T-helper 1 cell treated with Interleukin-12 subunit alpha and Interleukin-12 subunit beta and Interleukin-4 antibody, amounts not matched to agents 30 μg/mL and 1 μg/mL, for 36 hours (primary cell): Measurements from ENCODE around the gene ATP2B2.
A peak's percentile ranks its signal among the peaks of the same experiment; 100 is the strongest.

Experiments used
- H3K27ac Mint-ChIP-seq: one replicate; pipeline ENCODE4 v1.8.0; 2021; ENCODE audit warnings: mild to moderate bottlenecking, mixed read lengths
- H3K27me3 Mint-ChIP-seq: one replicate; pipeline ENCODE4 v1.8.0; 2021; ENCODE audit warnings: low read depth, mixed read lengths
- H3K36me3 Mint-ChIP-seq: one replicate; pipeline ENCODE4 v1.8.0; 2021; ENCODE audit warnings: low read depth, mixed read lengths
- H3K4me1 Mint-ChIP-seq: one replicate; pipeline ENCODE4 v1.8.0; 2021; ENCODE audit warnings: low read depth, mixed read lengths
- H3K4me3 Mint-ChIP-seq: one replicate; pipeline ENCODE4 v1.8.0; 2021; ENCODE audit warnings: mild to moderate bottlenecking, moderate library complexity, mixed read lengths
- H3K9me3 Mint-ChIP-seq: one replicate; pipeline ENCODE4 v1.8.0; 2021; ENCODE audit warnings: mixed read lengths

Gene ATP2B2

GRCh38 chr3:10454907-10455544 lies 50.4 kb downstream of the ATP2B2 start:
- H3K36me3 Mint-ChIP-seq = no peaks in the 10 kb centered on the region
- H3K27ac Mint-ChIP-seq = no peak overlapping the region
- H3K4me1 Mint-ChIP-seq = no peaks in the 10 kb centered on the region
- peaks cover 8% of the 10 kb centered on the region for H3K27me3 Mint-ChIP-seq
- no peak overlapping the region for H3K4me3 Mint-ChIP-seq
- no peaks in the 10 kb centered on the region for H3K9me3 Mint-ChIP-seq

GRCh38 chr3:10453431-10454163 lies 51.8 kb downstream of the ATP2B2 start:
- H3K4me3 Mint-ChIP-seq = no peak overlapping the region
- peaks cover 8% of the 10 kb centered on the region for H3K27me3 Mint-ChIP-seq
- no peaks in the 10 kb centered on the region for H3K4me1 Mint-ChIP-seq
- H3K27ac Mint-ChIP-seq = no peak overlapping the region
- no peaks in the 10 kb centered on the region for H3K9me3 Mint-ChIP-seq
- no peaks in the 10 kb centered on the region for H3K36me3 Mint-ChIP-seq

- Mint-ChIP-seq H3K4me3 (no peak overlapping the region), H3K36me3 (no peaks in the 10 kb centered on the region), H3K4me1 (no peaks in the 10 kb centered on the region), H3K27me3 (peaks cover 8% of the 10 kb centered on the region), H3K9me3 (no peaks in the 10 kb centered on the region), H3K27ac (no peak overlapping the region)
Observed at GRCh38 chr3:10450494-10451440, 54.6 kb downstream of the ATP2B2 start.

- Mint-ChIP-seq H3K4me3 (no peak overlapping the region), H3K9me3 (no peaks in the 10 kb centered on the region), H3K27me3 (peaks cover 8% of the 10 kb centered on the region), H3K36me3 (no peaks in the 10 kb centered on the region), H3K4me1 (peaks cover under 1% of the 10 kb centered on the region), H3K27ac (no peak overlapping the region)
Observed at GRCh38 chr3:10449436-10449835, 56.0 kb downstream of the ATP2B2 start.

- Mint-ChIP-seq H3K27me3 (peaks cover 4% of the 10 kb centered on the region), H3K9me3 (no peaks in the 10 kb centered on the region), H3K27ac (no peak overlapping the region), H3K36me3 (no peaks in the 10 kb centered on the region), H3K4me1 (peaks cover 2% of the 10 kb centered on the region), H3K4me3 (no peak overlapping the region)
Observed at GRCh38 chr3:10448544-10448943, 56.8 kb downstream of the ATP2B2 start.

- Mint-ChIP-seq H3K27me3 (no peaks in the 10 kb centered on the region), H3K9me3 (no peaks in the 10 kb centered on the region), H3K4me1 (peaks cover 2% of the 10 kb centered on the region), H3K27ac (no peak overlapping the region), H3K36me3 (no peaks in the 10 kb centered on the region), H3K4me3 (no peak overlapping the region)
Observed at GRCh38 chr3:10447527-10448260, 57.7 kb downstream of the ATP2B2 start.

GRCh38 chr3:10447110-10447509 lies 58.3 kb downstream of the ATP2B2 start:
- Mint-ChIP-seq H3K27ac (peak overlapping the region; percentile 0), H3K9me3 (no peaks in the 10 kb centered on the region), H3K36me3 (no peaks in the 10 kb centered on the region), H3K4me1 (peaks cover 2% of the 10 kb centered on the region), H3K4me3 (no peak overlapping the region), H3K27me3 (no peaks in the 10 kb centered on the region)

- Mint-ChIP-seq H3K36me3 (no peaks in the 10 kb centered on the region), H3K27ac (no peak overlapping the region), H3K9me3 (no peaks in the 10 kb centered on the region), H3K4me1 (peaks cover 2% of the 10 kb centered on the region), H3K27me3 (no peaks in the 10 kb centered on the region), H3K4me3 (no peak overlapping the region)
Observed at GRCh38 chr3:10445561-10446175, 59.7 kb downstream of the ATP2B2 start.

- Mint-ChIP-seq H3K36me3 (no peaks in the 10 kb centered on the region), H3K27me3 (no peaks in the 10 kb centered on the region), H3K4me1 (peaks cover 2% of the 10 kb centered on the region), H3K4me3 (no peak overlapping the region), H3K27ac (no peak overlapping the region), H3K9me3 (no peaks in the 10 kb centered on the region)
Observed at GRCh38 chr3:10444511-10444910, 60.9 kb downstream of the ATP2B2 start.

- no peaks in the 10 kb centered on the region for H3K36me3 Mint-ChIP-seq
- no peak overlapping the region for H3K4me3 Mint-ChIP-seq
- no peaks in the 10 kb centered on the region for H3K27me3 Mint-ChIP-seq
- H3K27ac Mint-ChIP-seq = no peak overlapping the region
- H3K4me1 Mint-ChIP-seq = peaks cover 2% of the 10 kb centered on the region
- no peaks in the 10 kb centered on the region for H3K9me3 Mint-ChIP-seq
Observed at GRCh38 chr3:10444110-10444429, 61.3 kb downstream of the ATP2B2 start.

- Mint-ChIP-seq H3K4me3 (no peak overlapping the region), H3K27me3 (no peaks in the 10 kb centered on the region), H3K9me3 (no peaks in the 10 kb centered on the region), H3K36me3 (no peaks in the 10 kb centered on the region), H3K4me1 (peaks cover 3% of the 10 kb centered on the region), H3K27ac (no peak overlapping the region)
Observed at GRCh38 chr3:10443272-10444109, 61.9 kb downstream of the ATP2B2 start.

GRCh38 chr3:10442151-10442795 lies 63.1 kb downstream of the ATP2B2 start:
- Mint-ChIP-seq H3K27me3 (no peaks in the 10 kb centered on the region), H3K36me3 (no peaks in the 10 kb centered on the region), H3K4me1 (peaks cover 13% of the 10 kb centered on the region), H3K9me3 (no peaks in the 10 kb centered on the region), H3K27ac (no peak overlapping the region), H3K4me3 (no peak overlapping the region)

- no peak overlapping the region for H3K27ac Mint-ChIP-seq
- H3K9me3 Mint-ChIP-seq = no peaks in the 10 kb centered on the region
- no peaks in the 10 kb centered on the region for H3K27me3 Mint-ChIP-seq
- H3K36me3 Mint-ChIP-seq = no peaks in the 10 kb centered on the region
- no peak overlapping the region for H3K4me3 Mint-ChIP-seq
- H3K4me1 Mint-ChIP-seq = peaks cover 25% of the 10 kb centered on the region
Observed at GRCh38 chr3:10440684-10441083, 64.7 kb downstream of the ATP2B2 start.
